NCI-H128 (cell line): ENCODE data around the gene HSD17B2.

Experiments used
- DNase-seq: peaks from one replicate; lab custom pipeline; 2025; ENCODE audit not compliant: unreplicated experiment; lab: John Stamatoyannopoulos, UW

HSD17B2 gene

DNA sequence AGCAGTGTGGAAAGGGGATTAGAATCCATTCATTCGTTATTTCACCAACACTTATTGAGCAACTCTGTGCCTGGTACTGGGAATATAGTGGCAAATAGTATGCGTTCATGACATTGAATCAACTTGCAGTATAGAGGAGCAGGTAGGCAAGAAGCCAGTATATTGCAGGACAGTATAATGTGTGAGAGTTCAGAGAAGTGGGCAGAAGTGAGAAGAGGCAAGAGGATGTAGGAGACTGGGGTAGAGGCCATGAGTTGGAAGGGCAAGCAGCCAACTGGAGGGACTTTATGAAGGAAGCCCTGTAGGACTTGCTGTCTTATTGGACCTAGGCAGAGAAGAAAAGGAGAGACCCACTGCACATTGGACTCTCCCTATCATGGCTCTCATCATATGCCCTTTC is 12.3 kb downstream of the HSD17B2 start:
- no peak for DNase-seq

DNA sequence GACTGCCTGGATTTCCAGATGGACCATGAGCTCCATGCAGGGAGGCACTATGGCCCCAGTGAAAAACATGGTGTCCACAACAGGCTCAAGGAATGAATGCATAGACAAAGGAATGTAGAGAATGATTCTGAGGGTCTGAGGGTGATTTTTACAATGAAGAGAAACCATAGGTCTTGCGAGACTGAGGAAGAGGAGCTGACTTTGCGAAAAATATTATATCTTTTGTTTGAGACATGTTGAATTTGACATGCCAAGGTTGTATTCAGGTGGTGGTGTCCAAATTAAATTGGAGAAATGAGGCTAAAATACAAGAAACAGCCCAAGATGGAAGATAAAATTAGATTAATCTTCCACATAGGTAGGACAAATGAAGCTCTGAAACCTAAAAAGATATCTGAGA is 12.7 kb downstream of the HSD17B2 start:
- DNase-seq, result no peak

DNA sequence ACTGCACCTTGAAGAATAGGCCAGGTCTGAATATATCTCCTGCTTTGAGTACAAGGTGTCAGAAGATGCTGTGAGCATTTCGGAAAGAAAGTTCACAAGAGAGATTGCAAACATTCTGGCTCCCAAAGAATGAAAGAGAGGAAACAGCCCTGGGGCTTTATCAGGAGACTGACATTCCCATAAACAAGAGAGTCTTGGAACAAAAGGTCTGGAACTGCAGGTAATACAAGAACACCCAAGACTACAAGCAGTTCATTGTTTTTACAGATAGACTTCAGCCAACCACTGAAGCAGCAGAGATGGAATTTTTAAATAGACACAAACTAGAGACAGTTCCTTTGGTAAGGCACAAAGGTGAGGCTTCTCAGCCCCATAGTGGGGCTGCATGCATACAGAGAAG is 14.4 kb downstream of the HSD17B2 start:
- DNase-seq, result no peak

DNA sequence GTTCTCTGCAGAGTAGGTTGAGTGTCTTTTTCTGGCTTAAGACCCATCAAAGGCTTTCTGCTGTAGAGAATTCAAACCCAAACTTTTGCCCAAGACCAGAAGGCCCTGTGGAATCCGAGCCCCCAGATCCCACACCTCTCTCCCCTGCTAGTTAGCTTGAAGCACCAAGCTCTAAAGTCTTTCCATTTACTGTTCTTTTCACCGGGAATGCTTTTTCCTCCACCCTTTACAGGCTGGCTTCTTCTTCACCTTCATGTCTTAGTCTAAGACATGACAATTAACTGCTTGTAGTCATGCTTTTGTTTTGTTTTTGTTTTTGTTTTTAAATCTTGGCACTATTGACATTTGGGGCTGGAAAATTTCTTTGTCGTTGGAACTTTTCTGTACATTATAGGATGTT is 15.5 kb downstream of the HSD17B2 start:
- no peak for DNase-seq

DNA sequence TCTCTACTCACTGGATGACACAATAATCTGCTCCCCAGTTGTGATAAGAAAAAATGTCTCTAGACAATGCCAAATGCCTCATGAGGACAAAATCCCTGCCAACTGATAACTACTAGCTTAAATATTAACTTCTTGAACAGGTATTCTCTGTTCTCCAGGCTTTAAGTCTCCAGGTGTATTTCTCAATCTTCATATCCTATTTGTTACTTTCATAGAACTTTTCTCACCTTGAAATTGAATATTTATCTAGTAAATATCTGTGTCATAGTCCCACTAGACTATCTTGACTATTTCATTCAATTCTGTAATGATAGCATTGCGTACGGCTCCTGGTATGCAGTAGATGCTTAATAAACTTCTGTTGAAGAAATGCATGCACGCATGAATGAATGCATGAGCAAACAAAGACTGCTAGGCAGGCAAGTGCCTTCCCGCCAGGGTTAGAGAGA is 15.9 kb downstream of the HSD17B2 start:
- DNase-seq, result no peak

DNA sequence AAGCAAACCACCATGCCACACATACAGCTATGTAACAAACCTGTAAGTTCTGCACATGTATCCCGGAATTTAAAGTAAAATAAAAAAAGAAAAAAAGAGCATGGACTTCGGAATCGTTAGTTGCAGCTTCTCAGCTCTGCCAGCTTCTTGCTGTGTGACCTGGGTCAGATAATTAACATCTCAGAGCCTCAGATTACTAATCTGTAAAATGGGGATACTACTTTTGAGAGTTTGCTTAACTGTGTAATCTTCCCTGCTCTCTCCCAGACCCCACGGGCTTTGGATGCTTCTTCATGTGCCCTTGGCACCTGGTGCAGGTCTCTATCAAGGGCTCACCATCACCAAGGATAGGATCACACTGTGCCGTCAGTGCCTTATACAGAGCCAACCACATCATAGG is 16.6 kb downstream of the HSD17B2 start:
- DNase-seq, result no peak

DNA sequence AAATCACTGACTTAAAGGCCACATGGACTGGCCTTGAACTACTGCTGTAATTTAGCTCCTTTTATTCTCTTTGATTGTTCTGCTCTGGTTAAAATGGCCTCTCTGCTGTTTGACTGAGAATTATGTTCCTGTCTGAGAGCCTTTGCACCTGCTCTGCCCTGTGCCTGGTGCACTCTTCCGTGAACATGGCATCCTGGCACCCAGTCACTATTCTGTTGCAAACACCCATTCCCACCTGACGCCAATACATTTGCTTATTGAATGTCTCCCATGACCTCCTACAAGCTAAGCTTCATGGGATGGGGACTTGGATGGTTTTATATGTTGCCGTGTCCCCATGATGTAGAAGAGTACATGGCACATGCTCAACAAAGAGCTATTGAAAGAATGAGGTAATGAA is 20.1 kb downstream of the HSD17B2 start:
- DNase-seq, result no peak

DNA sequence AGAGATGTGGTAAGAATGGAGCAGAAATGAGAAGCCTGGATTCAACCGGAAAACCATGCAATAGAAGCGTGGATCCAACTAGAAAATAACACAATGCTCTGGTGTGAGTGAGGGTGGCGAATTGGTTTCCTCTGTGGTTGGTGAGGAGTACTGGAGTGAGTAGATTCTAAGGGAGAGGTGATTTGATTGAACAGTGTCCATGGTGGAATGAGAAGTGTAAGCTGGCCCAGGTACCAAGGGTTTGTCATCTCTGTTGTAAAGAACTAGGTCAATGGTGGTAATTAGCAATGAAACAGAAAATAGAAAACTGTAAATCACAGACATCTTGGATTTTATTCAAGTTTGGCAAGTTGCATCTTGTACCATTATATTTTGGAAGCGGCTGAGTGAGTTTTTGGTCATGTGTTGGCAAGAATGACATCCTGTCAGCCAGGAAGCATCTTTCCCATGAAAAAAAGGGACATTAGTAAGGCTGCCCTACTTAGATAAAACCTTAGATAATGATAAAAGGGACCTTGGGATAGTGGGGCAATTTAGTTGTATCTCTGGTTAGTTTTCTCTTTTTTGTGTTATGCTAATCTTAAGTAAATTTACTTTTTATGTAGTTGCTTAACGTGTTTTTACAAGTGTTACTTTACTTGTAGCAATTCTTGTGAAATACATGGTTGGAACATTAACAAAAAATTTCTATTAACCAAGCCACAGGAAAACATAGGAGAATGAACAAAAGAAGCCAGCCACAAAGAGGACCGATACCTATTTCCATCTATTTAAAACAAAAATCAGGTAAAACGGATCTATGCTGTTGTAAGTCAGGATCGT is 20.9 kb downstream of the HSD17B2 start:
- no peak for DNase-seq

DNA sequence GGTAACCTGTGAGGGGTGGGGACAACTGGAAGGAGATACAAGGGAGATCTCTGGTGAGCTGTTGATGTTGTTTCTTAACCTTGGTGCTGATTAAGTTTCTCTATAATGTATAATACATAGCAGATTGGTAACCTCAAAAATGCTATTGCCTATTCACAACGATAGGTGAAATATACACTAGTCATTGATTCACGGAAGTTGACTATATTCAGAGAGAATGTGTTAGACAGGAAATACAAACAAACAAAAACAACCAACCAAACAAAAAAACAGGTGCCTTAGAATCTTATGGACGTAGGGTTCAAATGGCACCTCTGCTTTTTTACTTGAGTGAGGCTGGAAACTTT is 21.5 kb downstream of the HSD17B2 start:
- DNase-seq, result no peak

DNA sequence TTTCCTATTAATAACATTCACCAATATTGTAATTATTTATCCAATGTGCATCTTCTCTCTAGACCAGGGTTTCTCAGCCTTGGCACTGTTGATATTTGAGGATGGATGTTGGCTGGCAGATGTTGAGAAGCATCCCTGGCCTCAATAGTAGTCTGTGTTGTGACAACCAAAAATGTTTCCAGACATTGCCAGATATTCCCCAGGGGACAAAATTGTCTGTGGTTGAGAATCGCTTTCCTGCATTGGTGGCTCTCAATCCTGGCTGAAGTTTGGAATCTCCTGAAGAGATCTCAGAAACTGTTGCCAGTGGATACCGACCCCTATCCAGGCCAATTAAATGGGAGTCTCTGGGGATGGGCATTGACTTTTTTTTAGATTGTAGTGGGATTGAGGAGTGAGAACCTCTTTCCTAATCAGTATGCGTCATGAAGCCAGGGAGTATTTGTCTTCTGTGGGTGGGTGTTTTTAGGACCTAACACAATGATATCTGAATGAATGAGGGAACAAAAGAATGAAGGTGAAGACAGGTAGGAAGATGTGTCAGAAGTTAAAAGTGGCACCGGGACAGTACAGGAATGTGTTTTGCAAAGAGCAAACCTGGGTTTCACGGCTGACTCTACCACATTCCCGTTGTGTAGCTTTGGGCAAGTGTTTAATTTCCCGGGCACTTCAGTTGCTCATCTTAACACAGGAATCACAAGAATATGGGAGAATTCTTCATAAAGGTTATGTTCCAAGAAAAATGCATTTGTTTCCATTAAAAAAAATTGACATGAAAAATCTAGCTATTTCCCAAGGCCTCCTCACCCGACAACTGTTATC is 24.3 kb downstream of the HSD17B2 start:
- no peak for DNase-seq

DNA sequence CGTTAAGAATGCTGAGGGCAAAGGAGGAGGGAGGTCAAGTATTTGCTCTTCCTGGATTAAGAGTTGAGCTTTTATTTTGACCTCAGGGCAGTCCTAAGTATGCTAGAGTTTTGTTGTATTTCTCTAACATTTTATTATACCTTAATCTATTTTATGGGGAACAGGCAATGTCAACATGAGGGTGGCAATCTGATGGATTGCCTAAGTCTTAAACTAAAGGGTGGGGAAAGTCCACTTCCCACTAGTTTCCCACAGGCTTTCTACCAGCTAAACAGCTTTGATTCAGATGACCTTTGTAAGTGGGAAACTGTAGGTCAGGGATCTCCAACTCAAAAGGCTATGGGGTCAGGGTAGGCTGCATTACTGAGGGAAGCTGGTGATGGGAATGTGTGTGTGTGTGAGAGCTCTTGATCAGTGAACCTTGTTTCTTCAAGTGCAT is 24.9 kb downstream of the HSD17B2 start:
- DNase-seq, result no peak

DNA sequence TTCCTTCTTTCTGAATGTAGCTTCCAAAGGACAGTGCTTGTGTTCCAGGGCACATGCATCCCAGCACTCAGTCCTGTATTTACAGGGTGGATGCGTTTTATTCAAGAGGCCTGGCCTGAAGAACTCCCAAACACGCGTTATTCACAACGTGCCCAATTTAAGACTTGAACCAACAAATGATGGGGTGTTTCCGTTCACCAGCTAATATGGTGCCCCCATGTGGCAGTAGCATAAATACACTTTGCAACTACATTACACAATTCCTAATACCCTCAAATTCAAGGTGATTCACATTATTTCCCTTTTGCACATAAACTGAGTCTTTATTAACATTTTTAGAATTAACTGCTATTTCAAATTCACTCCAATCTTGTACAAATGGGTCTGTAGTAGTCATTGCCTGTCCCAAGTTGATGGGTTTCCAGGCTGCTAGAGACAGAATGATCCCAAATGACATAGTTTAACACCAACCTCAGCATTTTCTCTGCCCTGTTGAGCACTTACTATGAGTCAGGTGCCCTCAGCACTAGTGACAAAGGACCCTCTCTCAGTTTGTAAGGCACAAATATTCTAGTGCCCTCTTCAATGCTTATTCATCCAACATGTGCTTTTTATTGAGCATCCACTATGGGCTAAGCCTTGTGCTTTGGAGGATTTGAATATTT is 26.9 kb downstream of the HSD17B2 start:
- no peak for DNase-seq

DNA sequence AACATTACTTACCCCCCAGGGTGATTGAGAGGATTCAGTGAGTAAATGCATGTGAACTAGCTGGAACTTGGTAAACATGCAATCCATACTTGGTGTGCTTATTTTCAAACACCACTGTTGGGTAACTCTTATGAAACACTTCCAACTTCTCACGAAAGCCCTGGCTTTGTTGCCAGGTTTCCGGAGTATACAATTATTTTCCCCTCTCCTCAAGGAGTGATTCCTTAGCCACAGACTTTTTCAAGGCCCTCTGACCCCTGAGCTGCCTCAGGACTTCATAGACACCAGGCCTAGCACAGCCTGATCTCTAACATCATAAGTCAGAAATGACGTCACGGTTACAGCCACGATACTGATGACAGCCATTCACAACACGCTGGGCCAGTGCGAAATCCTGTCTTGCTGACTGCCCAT is 27.6 kb downstream of the HSD17B2 start:
- DNase-seq, result no peak

DNA sequence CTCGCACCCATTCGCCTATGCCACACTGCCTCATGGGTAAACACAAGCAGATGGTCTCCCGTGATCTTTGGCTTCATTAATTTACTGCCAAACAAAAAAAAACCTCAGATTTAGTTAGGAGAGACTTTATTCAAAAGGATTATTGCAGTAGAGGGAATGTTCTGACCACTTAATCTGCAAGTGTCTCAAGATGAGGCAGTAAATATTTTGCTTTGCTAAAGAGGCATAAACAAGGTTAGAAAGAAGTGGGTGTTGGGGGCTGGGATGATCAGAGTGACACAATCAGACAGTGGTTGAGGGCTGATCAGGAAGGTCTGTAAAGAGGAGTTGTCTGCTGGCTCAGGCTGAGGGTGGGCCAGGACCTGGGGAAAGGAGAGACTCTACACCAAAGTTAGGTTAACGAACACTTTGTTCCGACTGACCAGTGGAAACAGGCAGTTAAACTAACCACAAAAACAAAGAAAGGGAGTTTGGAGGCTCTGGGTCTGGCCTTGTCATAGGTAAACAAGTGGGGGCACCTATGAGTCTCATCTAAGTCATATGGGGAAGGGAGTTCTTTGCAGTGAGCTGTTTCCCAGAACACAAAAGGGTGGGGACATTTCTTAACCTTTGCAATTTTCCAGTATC is 28.5 kb downstream of the HSD17B2 start:
- no peak for DNase-seq

DNA sequence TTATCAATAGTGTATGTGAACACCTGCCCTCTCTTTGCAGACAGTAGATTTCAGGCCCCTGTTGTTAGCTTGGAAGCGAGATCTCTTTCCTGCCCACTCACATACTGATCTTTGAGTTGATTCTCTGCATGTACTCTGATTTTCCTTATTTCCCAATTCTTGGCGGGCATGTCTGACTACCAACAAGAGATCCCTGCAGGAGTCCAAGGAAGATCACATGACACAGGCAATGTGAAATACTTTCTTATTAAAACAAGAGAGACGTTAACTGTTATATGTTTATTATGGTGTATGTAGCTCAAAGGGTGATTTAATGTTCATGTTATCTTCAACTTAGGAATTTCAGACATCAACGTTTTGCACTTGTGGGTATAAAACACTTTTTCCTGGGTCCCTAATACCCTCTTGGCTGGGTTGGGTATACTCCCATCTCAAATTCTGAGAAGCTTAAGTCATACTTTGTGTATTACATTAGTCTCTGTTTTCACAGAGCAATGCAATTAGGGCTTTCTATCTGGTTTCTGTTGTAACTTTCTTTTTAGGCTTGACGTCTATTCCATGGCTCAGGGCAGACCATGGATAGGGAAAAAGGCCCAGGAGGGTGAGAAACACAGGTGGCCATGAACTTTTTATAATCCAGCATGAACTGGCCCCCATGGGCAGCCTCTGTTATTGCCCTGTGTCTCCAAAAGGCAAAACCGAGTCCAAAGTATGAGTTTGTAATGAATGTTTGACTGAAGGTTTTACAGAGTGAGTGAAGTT is 32.2 kb downstream of the HSD17B2 start:
- DNase-seq, result no peak

DNA sequence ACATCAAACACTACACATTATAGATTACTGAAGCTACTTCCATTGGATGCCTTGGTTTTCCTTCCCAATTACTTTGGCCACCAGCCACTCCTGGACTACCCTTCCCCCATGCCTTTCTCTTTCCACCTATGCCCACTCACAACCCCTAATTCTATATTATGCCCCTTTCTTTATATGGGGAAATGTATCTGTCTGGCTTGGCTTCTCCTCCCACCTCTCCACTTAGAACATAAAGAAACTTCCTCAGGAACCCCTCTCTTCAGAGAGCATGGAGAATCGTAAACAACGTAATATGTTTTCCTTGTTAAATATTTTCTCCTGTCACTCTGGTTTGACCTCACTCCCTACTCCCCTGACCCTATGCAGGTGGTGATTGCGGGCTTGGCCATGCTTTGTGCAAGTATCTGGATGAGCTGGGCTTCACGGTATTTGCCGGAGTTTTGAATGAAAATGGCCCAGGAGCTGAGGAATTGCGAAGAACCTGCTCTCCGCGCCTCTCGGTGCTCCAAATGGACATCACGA is 32.8 kb downstream of the HSD17B2 start:
- DNase-seq, result no peak

DNA sequence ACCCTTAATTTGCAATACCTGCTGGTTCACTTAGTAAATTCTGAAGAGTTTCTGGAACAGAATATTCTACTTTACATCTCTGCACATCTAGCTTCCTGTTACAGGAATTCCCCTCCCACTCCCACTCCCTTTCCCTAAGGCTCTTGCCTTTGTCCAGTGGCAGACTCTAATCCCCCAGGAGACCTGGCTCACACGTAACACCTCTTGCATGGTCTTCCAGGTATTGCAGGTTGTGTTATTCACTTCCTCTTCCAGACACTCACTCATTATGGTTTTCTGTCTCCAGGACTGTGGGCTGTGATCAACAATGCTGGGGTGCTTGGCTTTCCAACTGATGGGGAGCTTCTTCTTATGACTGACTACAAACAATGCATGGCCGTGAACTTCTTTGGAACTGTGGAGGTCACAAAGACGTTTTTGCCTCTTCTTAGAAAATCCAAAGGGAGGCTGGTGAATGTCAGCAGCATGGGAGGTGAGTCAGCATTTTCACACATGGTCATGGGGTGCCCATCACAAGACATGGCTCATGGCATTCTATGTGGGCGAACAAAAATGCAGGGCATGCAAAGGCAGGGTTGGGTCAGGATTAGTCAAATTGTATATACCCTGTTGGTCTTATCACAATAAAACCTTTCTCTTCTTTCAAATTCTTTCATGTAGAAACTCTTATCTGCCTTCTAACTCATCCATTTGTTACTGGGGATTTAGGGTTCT is 35.8 kb downstream of the HSD17B2 start:
- no peak for DNase-seq

DNA sequence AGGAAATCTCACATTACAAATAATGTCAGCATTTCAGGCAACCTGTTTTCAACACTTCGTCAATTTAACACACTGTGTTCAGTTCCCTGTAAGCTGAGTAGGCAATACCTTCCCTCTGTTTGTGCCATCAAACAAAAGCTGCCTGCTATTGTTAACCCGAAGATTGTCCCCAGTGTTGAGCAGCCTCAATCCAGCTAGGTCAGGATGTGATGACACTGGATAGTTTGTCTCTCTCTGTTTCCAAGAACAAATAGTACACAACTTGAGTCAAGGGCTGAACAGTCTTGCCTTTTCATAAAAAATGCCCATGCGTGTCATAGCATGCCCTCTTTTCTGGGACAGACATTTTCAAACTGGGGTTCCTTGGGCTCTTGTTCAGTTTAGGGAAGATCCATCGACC is 36.4 kb downstream of the HSD17B2 start:
- no peak for DNase-seq

DNA sequence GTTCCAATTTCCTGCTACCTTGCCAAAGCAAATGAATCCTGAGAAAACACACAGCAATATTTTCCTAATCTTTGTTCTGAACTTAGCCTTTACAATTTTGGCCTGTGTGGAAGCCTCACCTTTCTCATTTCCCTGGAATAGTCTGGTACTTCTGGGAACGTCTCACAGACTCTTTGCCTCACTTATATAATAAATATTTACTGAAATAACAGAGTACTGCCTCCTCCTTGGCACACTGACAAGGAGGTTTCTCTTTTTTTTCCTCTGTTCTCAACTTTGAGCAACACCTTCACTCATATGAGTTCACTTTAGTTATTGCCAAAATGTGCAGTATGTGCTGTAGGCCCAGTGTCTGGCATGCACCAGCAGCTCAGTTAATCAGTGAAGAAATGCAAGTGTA is 37.3 kb downstream of the HSD17B2 start:
- no peak for DNase-seq
